A673 (cell line): Measurements from ENCODE around the gene MAN2B1. TPM values are rescaled to one million over a fixed set of nuclear protein-coding genes. Genes with fewer than 3 reads are reported as not detected.

Source experiments
- BruUV-seq: library from RNA; stranded (reverse); fragments of 400-500 nt; replicated peaks from 2 replicates; lab custom pipeline; 2021; lab: Mats Ljungman, UMichigan
- CTCF ChIA-PET: fragments of 300-600 bp; sonication (Branson Sonifier 250); formaldehyde crosslinking; loops from one replicate; lab custom pipeline; 2022; ENCODE audit warnings: antibody characterized with exemption; lab: Charles Lee
- POLR2A ChIA-PET: fragments of 300-600 bp; sonication (Branson Sonifier 250); formaldehyde crosslinking; loops from one replicate; lab custom pipeline; 2022; ENCODE audit warnings: antibody characterized with exemption; ENCODE audit not compliant: low non-redundant PET; lab: Charles Lee
- DNase-seq: peaks from one replicate; pipeline ENCODE4 v3.0.0-alpha.2; 2015; ENCODE audit warnings: low spot score
- H3K27ac ChIP-seq: fragments of 200-600 bp; sonication (generic); 2 replicates; pipeline ENCODE4 v1.5.1; 2016; ENCODE audit warnings: mixed run types, low read depth, mild to moderate bottlenecking, mixed read lengths, antibody characterized with exemption, low read length; ENCODE audit not compliant: poor library complexity, severe bottlenecking
- H3K27me3 ChIP-seq: fragments of 200-600 bp; sonication (generic); replicated peaks from 2 replicates; pipeline ENCODE4 v1.6.1; 2017; ENCODE audit warnings: mixed run types, low read depth, mild to moderate bottlenecking, mixed read lengths, antibody characterized with exemption, low read length; ENCODE audit not compliant: insufficient read depth, poor library complexity
- H3K36me3 ChIP-seq: fragments of 200-600 bp; sonication (generic); 2 replicates; pipeline ENCODE4 v1.6.1; 2016; ENCODE audit warnings: mixed run types, mild to moderate bottlenecking, mixed read lengths, antibody characterized with exemption, low read length; ENCODE audit not compliant: insufficient read depth, poor library complexity, severe bottlenecking
- H3K4me1 ChIP-seq: fragments of 200-600 bp; sonication (generic); 2 replicates; pipeline ENCODE4 v1.6.1; 2017; ENCODE audit warnings: mixed run types, mild to moderate bottlenecking, mixed read lengths, antibody characterized with exemption, low read length; ENCODE audit not compliant: insufficient read depth, poor library complexity, severe bottlenecking
- H3K4me3 ChIP-seq: fragments of 200-600 bp; sonication (generic); 2 replicates; pipeline ENCODE4 v1.5.1; 2016; ENCODE audit warnings: low read depth, mixed run types, mild to moderate bottlenecking, mixed read lengths, low read length; ENCODE audit not compliant: poor library complexity, severe bottlenecking
- H3K9me3 ChIP-seq: fragments of 200-600 bp; sonication (generic); 2 replicates; pipeline ENCODE4 v1.6.1; 2016; ENCODE audit warnings: mixed run types, low read depth, mild to moderate bottlenecking, mixed read lengths, antibody characterized with exemption, low read length; ENCODE audit not compliant: poor library complexity, severe bottlenecking
- EZH2 ChIP-seq: fragments of 200-600 bp; sonication (generic); IDR thresholded peaks from 2 replicates; pipeline ENCODE4 v1.6.1; 2017; ENCODE audit warnings: borderline replicate concordance, low read depth, mild to moderate bottlenecking, mixed read lengths, antibody characterized with exemption, low read length; ENCODE audit not compliant: poor library complexity, severe bottlenecking
- intact Hi-C: fragments of 100-400 bp; cut with micrococcal nuclease; formaldehyde crosslinking; loops from one replicate; pipeline ENCODE4 v1.10.0; 2022; ENCODE audit not compliant: unreplicated experiment
- total RNA-seq: library from RNA; stranded (reverse); gene quantifications from 2 replicates; pipeline ENCODE4 v1.2.3, GENCODE V29; 2021
- TF ChIP-seq, protein P1 (sequence below): fragments of 300-800, 200-600 bp; sonication (generic); conservative IDR thresholded peaks from 2 replicates; pipeline ENCODE4 v1.5.1; 2017; ENCODE audit warnings: low read depth, mild to moderate bottlenecking, antibody characterized with exemption, low read length, moderate library complexity, mixed read lengths

MAN2B1 gene
- total RNA-seq, 1 experiment from 2014 or later: 64.4 TPM

DNA sequence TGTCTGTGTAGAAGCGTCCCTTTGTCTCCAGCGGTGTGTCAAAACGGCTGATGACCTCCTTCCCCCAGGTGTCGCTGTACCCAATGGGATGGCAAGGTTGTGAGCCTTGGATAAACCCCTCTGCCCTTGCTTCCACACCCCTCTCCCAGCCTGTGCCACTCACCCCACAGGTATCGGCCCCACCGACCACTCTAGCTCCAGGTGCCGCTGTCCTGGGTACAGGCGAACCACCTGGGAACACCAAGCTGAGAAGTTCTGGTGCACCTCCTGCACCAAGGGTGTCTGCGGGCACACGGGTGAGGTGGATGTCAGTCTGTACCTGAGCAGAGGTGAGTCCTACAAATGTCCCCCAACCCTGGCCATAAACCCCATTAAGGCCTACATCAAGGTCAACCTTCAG, 16.6 kb downstream of the MAN2B1 start:
- no TSS peak for BruUV-seq

DNA sequence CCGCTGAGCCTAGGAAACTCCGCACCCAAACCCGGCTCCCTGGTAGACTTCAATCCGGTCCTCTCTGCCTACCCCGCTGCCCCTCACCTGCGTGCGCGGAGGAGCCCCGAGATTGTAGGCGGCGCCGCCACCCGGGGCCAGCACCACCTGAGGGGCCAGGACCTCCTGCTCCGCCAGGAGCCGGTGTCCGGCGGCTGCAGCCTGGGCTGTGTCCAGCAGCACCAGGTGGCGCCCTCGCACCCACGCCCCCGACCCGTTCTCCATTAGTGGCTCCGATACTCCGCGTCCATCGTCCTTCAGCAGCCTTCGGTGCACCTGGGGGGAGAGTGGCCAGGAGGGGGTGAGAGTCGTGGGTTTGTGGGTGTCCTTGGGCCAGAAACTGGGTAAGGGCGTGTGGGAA, 18.5 kb downstream of the MAN2B1 start:
- Histone ChIP-seq H3K4me3 (peak overlapping the region; percentile 28), H3K4me1 (no peaks in the 10 kb centered on the region), H3K36me3 (no peaks in the 10 kb centered on the region), H3K9me3 (no peaks in the 10 kb centered on the region), H3K27me3 (no peaks in the 10 kb centered on the region), H3K27ac (no peak overlapping the region)
- BruUV-seq: no TSS peak
- no peak for DNase-seq
- intact Hi-C loops: loop anchor here (10.0 kb wide), 1 partner anchor 763 kb away; the partner anchor contains the start of gene ZNF69
- ChIA-PET POLR2A (interaction anchor here (0.6 kb wide), 1 partner anchor 18 kb away, joined by 5 read pairs; the partner anchor contains the start of genes MAN2B1 and WDR83), CTCF (no interaction called here)
- TF ChIP-seq, protein P1, sequence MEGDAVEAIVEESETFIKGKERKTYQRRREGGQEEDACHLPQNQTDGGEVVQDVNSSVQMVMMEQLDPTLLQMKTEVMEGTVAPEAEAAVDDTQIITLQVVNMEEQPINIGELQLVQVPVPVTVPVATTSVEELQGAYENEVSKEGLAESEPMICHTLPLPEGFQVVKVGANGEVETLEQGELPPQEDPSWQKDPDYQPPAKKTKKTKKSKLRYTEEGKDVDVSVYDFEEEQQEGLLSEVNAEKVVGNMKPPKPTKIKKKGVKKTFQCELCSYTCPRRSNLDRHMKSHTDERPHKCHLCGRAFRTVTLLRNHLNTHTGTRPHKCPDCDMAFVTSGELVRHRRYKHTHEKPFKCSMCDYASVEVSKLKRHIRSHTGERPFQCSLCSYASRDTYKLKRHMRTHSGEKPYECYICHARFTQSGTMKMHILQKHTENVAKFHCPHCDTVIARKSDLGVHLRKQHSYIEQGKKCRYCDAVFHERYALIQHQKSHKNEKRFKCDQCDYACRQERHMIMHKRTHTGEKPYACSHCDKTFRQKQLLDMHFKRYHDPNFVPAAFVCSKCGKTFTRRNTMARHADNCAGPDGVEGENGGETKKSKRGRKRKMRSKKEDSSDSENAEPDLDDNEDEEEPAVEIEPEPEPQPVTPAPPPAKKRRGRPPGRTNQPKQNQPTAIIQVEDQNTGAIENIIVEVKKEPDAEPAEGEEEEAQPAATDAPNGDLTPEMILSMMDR: peak; percentile 31; the same call in 1 of the 2 replicates
- TF ChIP-seq EZH2: no peak

More for the DNA sequence above, 16.6 kb downstream of the MAN2B1 start:
- ChIA-PET POLR2A (no interaction called here), CTCF (no interaction called here)
- intact Hi-C loops: loop anchor here (10.0 kb wide), 1 partner anchor 765 kb away; the partner anchor contains the start of gene ZNF69
- no peaks in the 10 kb centered on the region for H3K4me1 ChIP-seq
- H3K27me3 ChIP-seq: no peaks in the 10 kb centered on the region
- no peaks in the 10 kb centered on the region for H3K36me3 ChIP-seq
- no peak overlapping the region for H3K27ac ChIP-seq
- H3K9me3 ChIP-seq: no peaks in the 10 kb centered on the region
- no peak overlapping the region for H3K4me3 ChIP-seq
- no peak for DNase-seq
- TF ChIP-seq EZH2: no peak
- TF ChIP-seq, protein P1: no peak

DNA sequence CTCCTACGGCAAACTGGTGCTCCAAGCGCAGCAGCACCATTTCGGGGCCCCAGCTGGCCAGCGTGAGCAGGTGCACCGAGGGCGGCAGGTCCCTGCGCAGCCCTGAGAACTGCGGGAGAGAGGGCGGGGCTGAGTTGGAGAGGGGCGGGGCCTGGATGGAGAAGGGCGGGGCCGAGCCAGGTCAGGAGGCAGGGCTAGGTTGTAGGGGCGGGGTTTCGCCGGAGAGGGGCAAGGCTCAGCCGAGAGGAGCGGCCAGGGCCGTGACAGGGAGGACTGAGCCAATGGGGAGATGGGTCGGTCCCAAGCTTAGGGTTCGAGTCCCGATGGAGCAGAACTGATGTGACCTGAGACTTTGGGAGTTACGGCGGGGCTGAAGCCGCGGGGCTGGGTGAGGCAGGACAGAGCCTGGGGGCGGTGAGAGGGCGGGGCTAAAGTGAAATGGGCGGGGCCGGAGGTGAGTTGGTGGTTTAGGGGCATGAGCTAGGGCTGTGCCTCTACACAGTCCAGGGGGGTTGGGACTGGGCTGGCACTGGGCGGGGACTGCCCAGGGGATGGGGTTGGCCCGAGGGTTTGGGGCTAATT, 19.0 kb downstream of the MAN2B1 start:
- H3K4me1 ChIP-seq: no peaks in the 10 kb centered on the region
- H3K9me3 ChIP-seq: no peaks in the 10 kb centered on the region
- no peak overlapping the region for H3K27ac ChIP-seq
- intact Hi-C loops: loop anchor here (10.0 kb wide), 1 partner anchor 763 kb away; the partner anchor contains the start of gene ZNF69
- ChIA-PET POLR2A (interaction anchor here (0.6 kb wide), 1 partner anchor 19 kb away, joined by 5 read pairs; the partner anchor contains the start of genes MAN2B1 and WDR83), CTCF (no interaction called here)
- TF ChIP-seq, protein P1: no peak
- TF ChIP-seq EZH2: no peak
- peak; percentile 60 for DNase-seq
- peak overlapping the region; percentile 28 for H3K4me3 ChIP-seq
- H3K27me3 ChIP-seq: no peaks in the 10 kb centered on the region
- no TSS peak for BruUV-seq
- no peaks in the 10 kb centered on the region for H3K36me3 ChIP-seq
